Measurements from ENCODE around the gene BCL7C. TPM values are rescaled to one million over a fixed set of nuclear protein-coding genes. Genes with fewer than 3 reads are reported as not detected.
A peak's percentile ranks its signal among the peaks of the same experiment; 100 is the strongest.

Gene BCL7C
- total and polyA plus RNA-seq, 3 donors from 2014 or later: 40.2 to 57.4 (median 49.6) TPM

DNA sequence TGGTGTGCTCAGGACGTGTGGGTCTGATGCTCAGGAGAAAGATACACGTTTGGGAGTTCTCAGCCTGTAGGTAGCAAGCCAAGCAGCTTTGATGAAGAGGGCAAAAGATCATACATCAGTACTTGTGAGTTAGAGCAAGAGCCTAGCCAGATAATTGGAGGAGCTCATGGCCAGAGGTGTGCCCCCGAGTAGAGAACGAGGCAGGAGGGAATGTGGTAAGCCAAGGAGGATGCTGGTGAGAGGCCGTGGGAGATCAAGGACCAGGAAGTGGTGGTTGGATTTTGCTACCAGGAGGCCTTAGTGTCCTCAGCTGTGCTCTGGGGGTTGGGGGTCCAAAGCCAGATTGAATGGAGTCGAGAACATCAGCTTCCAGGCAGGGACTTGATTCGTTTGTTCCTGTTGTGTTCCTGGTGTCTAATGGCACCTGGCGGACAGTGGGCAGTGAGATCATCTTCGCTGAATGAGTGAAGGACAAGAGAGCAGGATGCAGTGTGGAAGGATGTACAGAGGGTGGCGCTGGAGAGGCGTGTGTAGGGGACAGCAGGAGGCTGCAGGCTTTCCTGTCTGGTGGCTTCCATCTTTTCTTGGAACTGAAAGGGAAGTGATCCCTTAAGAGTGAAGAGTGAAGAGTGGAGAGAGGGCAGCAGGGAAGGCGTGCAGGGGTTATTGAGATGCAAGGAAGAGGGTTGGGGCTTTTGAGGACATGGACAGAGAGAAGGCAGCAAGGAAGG lies 41.1 kb upstream of the BCL7C start:
- Histone ChIP-seq H3K36me3 (ENCODE audit: low read depth, missing control alignments) (no peaks in the 10 kb centered on the region), H3K4me3 (no peak overlapping the region), H3K4me1 (peaks cover 29% of the 10 kb centered on the region), H3K27ac (no peak overlapping the region), H3K27me3 (no peaks in the 10 kb centered on the region), H3K9me3 (no peaks in the 10 kb centered on the region)
- no peak for TF ChIP-seq POLR2A (IDR thresholded peaks at IDR 0.05)
- TF ChIP-seq, protein P1, sequence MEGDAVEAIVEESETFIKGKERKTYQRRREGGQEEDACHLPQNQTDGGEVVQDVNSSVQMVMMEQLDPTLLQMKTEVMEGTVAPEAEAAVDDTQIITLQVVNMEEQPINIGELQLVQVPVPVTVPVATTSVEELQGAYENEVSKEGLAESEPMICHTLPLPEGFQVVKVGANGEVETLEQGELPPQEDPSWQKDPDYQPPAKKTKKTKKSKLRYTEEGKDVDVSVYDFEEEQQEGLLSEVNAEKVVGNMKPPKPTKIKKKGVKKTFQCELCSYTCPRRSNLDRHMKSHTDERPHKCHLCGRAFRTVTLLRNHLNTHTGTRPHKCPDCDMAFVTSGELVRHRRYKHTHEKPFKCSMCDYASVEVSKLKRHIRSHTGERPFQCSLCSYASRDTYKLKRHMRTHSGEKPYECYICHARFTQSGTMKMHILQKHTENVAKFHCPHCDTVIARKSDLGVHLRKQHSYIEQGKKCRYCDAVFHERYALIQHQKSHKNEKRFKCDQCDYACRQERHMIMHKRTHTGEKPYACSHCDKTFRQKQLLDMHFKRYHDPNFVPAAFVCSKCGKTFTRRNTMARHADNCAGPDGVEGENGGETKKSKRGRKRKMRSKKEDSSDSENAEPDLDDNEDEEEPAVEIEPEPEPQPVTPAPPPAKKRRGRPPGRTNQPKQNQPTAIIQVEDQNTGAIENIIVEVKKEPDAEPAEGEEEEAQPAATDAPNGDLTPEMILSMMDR (IDR thresholded peaks at IDR 0.05): peak in 2 of 3 experiments; percentile 53 to 63
- intact Hi-C loops (cut with DNase I; ENCODE audit: low total_unique reads): no loop called here
- 63 to 65% methylated on average over 12 of the region's 12 CpGs for WGBS, 2 donors
- DNase-seq: peak; percentile 76

DNA sequence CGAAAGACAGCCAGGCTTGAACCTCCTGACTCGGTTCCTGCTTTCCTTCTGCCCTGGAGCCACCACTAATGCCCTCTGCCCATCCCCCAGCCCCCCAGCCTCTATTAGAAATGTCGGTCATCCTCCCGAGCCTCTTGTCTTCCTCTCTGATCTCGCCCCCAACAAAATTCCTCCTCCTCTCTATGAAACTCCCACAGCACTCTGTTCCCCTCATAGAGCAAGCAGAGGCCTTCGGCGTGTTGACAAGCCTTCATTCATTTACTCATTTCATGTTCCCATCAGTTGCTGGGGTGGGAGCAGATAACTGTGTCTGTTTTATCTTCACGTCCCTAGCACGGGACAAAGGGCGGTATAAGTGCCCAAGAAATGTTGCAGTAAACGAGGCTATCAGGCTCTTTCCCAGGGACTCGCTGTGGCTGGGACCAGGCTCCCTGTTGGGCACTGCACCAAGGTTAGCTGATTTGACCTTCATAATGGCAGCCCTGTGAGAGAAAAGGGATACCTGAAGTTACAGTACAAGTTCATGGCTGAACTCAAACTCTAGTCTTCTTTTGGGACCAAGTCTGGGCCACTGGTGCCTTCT lies 37.3 kb upstream of the BCL7C start:
- intact Hi-C loops (cut with DNase I; ENCODE audit: low total_unique reads): no loop called here
- Histone ChIP-seq H3K4me1 (peaks cover 30% of the 10 kb centered on the region), H3K36me3 (ENCODE audit: low read depth, missing control alignments) (no peaks in the 10 kb centered on the region), H3K27me3 (no peaks in the 10 kb centered on the region), H3K9me3 (no peaks in the 10 kb centered on the region), H3K4me3 (no peak overlapping the region), H3K27ac (no peak overlapping the region)
- WGBS, 2 donors: 49 to 62% methylated on average over 12 of the region's 12 CpGs
- TF ChIP-seq POLR2A (IDR thresholded peaks at IDR 0.05): no peak
- TF ChIP-seq, protein P1 (IDR thresholded peaks at IDR 0.05): no peak
- peak; percentile 92 for DNase-seq

DNA sequence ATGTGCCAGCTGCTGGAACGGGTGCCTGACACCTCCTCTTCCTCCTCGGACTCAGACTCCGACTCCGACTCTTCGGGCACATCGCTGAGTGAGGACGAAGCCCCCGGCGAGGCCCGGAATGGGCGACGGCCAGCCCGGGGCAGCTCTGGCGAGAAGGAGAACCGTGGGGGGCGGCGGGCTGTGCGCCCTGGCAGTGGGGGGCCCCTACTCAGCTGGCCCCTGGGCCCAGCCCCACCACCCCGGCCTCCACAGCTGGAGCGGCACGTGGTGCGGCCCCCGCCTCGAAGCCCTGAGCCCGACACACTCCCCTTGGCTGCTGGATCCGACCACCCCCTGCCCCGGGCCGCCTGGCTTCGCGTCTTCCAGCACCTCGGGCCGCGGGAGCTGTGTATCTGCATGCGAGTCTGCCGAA lies 36.3 kb upstream of the BCL7C start:
- Histone ChIP-seq H3K36me3 (ENCODE audit: low read depth, missing control alignments) (no peaks in the 10 kb centered on the region), H3K4me1 (peaks cover 30% of the 10 kb centered on the region), H3K27ac (peak overlapping the region; percentile 47 to 53), H3K4me3 (no peak overlapping the region), H3K27me3 (no peaks in the 10 kb centered on the region), H3K9me3 (no peaks in the 10 kb centered on the region)
- WGBS, 2 donors: 80 to 83% methylated on average over 12 to 26 of the region's 35 CpGs
- intact Hi-C loops (cut with DNase I; ENCODE audit: low total_unique reads): no loop called here
- no peak for DNase-seq
- TF ChIP-seq POLR2A (IDR thresholded peaks at IDR 0.05): no peak
- TF ChIP-seq, protein P1 (IDR thresholded peaks at IDR 0.05): no peak

DNA sequence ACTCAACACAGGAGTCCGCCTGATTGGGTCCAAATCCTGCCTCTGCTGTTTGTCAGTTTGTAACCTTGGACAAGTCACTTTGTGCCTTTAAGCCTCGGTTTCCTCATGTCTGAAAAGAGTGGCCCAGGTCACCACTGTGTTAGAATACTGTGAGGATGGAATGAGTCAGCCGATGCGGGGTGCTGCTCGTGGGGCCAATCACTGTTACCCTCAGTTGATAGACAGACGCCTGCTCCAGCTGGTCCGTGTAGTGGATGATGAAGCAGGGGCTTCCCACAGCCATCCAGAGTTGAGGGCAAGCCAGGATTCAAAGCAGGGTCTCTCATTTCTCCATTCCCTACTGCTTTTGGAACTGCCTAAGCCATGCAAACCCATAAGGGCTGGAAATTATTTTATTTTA lies 35.3 kb upstream of the BCL7C start:
- Histone ChIP-seq H3K9me3 (no peaks in the 10 kb centered on the region), H3K27me3 (no peaks in the 10 kb centered on the region), H3K27ac (peak overlapping the region in 1 of 2 donors; percentile 47), H3K4me3 (no peak overlapping the region), H3K36me3 (ENCODE audit: low read depth, missing control alignments) (no peaks in the 10 kb centered on the region), H3K4me1 (peaks cover 31% of the 10 kb centered on the region)
- WGBS, 2 donors: 67 to 75% methylated on average over 7 of the region's 7 CpGs
- TF ChIP-seq, protein P1 (IDR thresholded peaks at IDR 0.05): no peak
- TF ChIP-seq POLR2A (IDR thresholded peaks at IDR 0.05): no peak
- intact Hi-C loops (cut with DNase I; ENCODE audit: low total_unique reads): no loop called here
- DNase-seq: no peak

Data from testis (tissue), 3 donors.